Epithelial cell of esophagus (primary cell): ENCODE measurements around the gene RAP1GAP2.
A peak's percentile ranks its signal among the peaks of the same experiment; 100 is the strongest.

Source experiments
- DNase-seq: peaks from one replicate; pipeline ENCODE4 v3.0.0; 2010; ENCODE audit warnings: low read depth
- H3K4me3 ChIP-seq: 2 replicates; pipeline ENCODE4 v1.5.1; 2011; ENCODE audit warnings: mild to moderate bottlenecking, low read length, control low read depth
- CTCF ChIP-seq: IDR thresholded peaks from 2 replicates; pipeline ENCODE4 v1.5.1; 2011; ENCODE audit warnings: low read depth, mild to moderate bottlenecking, low read length, control low read depth, inconsistent platforms; ENCODE audit not compliant: insufficient read depth; ENCODE audit errors: missing control alignments

RAP1GAP2 gene

GRCh38 chr17:2906901-2907300 lies 110.7 kb downstream of the RAP1GAP2 start:
- TF ChIP-seq CTCF: no peak
- no peak overlapping the region for H3K4me3 ChIP-seq
- peak; percentile 32 for DNase-seq

GRCh38 chr17:2909175-2909845 lies 113.1 kb downstream of the RAP1GAP2 start:
- H3K4me3 ChIP-seq: no peak overlapping the region
- TF ChIP-seq CTCF: no peak
- no peak for DNase-seq

- H3K4me3 ChIP-seq: no peak overlapping the region
- no peak for TF ChIP-seq CTCF
- DNase-seq: no peak
Observed at GRCh38 chr17:2909846-2910234, 113.6 kb downstream of the RAP1GAP2 start.

- H3K4me3 ChIP-seq: no peak overlapping the region
- DNase-seq: no peak
- no peak for TF ChIP-seq CTCF
Observed at GRCh38 chr17:2911035-2911754, 115.0 kb downstream of the RAP1GAP2 start.

GRCh38 chr17:2911755-2912111 lies 115.5 kb downstream of the RAP1GAP2 start:
- no peak overlapping the region for H3K4me3 ChIP-seq
- no peak for TF ChIP-seq CTCF
- DNase-seq: no peak

- no peak for TF ChIP-seq CTCF
- H3K4me3 ChIP-seq: no peak overlapping the region
Observed at GRCh38 chr17:2912754-2913153, 116.5 kb downstream of the RAP1GAP2 start.

GRCh38 chr17:2916461-2916860 lies 120.2 kb downstream of the RAP1GAP2 start:
- DNase-seq: no peak
- TF ChIP-seq CTCF: no peak

More at GRCh38 chr17:2912754-2913153, 116.5 kb downstream of the RAP1GAP2 start:
- DNase-seq: no peak

More at GRCh38 chr17:2916461-2916860, 120.2 kb downstream of the RAP1GAP2 start:
- no peak overlapping the region for H3K4me3 ChIP-seq
